HEK293 (cell line): ENCODE results near the gene TBC1D19.
A peak's percentile ranks its signal among the peaks of the same experiment; 100 is the strongest.

Experiments used
- CTCF ChIA-PET: fragments of 350-600 bp; formaldehyde crosslinking; extraction: SDS; loops from one replicate; lab custom pipeline; 2021; ENCODE audit warnings: antibody characterized with exemption; lab: Yijun Ruan, JAX
- POLR2A ChIA-PET: fragments of 300-600 bp; formaldehyde crosslinking; extraction: SDS; loops from one replicate; lab custom pipeline; 2020; ENCODE audit warnings: antibody characterized with exemption, inconsistent platforms; lab: Yijun Ruan, JAX
- H3K27ac ChIP-seq: fragments of 200-500 bp; sonication (Bioruptor generic); 2 replicates; pipeline ENCODE4 v1.5.1; 2014; ENCODE audit warnings: low read depth, low read length, control low read depth, inconsistent platforms; ENCODE audit errors: extremely low read depth
- H3K36me3 ChIP-seq, 2 experiments: fragments of 200-500 bp in 1 of 2; sonication (Bioruptor generic) in 1 of 2; 1 replicate in 1 of 2; 2 replicates in 1 of 2; pipeline ENCODE4 v1.5.1; 2014 to 2017; ENCODE audit warnings: inconsistent platforms in 2 of 2, low read length in 2 of 2; ENCODE audit not compliant: control insufficient read depth in 2 of 2, insufficient read depth in 1 of 2
- H3K4me1 ChIP-seq: fragments of 200-500 bp; sonication (Bioruptor generic); 2 replicates; pipeline ENCODE4 v1.5.1; 2014; ENCODE audit warnings: mild to moderate bottlenecking, low read length, inconsistent platforms; ENCODE audit not compliant: control insufficient read depth, insufficient read depth
- H3K4me3 ChIP-seq: 2 replicates; pipeline ENCODE4 v1.5.1; 2011; ENCODE audit warnings: low read depth, mild to moderate bottlenecking, control low read depth, low read length, moderate library complexity
- H3K9me3 ChIP-seq: fragments of 200-500 bp; sonication (Bioruptor generic); 2 replicates; pipeline ENCODE4 v1.5.1; 2014; ENCODE audit warnings: low read depth, low read length, inconsistent platforms; ENCODE audit not compliant: control insufficient read depth, insufficient read depth
- CTCF ChIP-seq: fragments of 450-650 bp; formaldehyde crosslinking; IDR thresholded peaks from 2 replicates; pipeline ENCODE4 v1.5.1; 2016; ENCODE audit warnings: missing biosample characterization, missing genetic modification characterization
- ELK4 ChIP-seq: IDR thresholded peaks from 2 replicates; pipeline ENCODE4 v1.6.1; 2011; ENCODE audit warnings: mild to moderate bottlenecking, low read depth, low read length, borderline replicate concordance
- GLIS1 ChIP-seq: fragments of 450-650 bp; formaldehyde crosslinking; IDR thresholded peaks from 2 replicates; pipeline ENCODE4 v1.5.1; 2016; ENCODE audit warnings: missing biosample characterization, missing genetic modification characterization
- OSR2 ChIP-seq: fragments of 450-650 bp; formaldehyde crosslinking; IDR thresholded peaks from 2 replicates; pipeline ENCODE4 v1.5.1; 2016; ENCODE audit warnings: missing biosample characterization, missing genetic modification characterization
- OVOL3 ChIP-seq: fragments of 450-650 bp; formaldehyde crosslinking; IDR thresholded peaks from 2 replicates; pipeline ENCODE4 v1.5.1; 2016; ENCODE audit warnings: missing biosample characterization, missing genetic modification characterization
- PBX3 ChIP-seq: sonication (generic); formaldehyde crosslinking; IDR thresholded peaks from 2 replicates; pipeline ENCODE4 v1.8.1; 2022; ENCODE audit warnings: mild to moderate bottlenecking, moderate library complexity, missing genetic modification reagents
- PRDM10 ChIP-seq: fragments of 450-650 bp; formaldehyde crosslinking; IDR thresholded peaks from 2 replicates; pipeline ENCODE4 v1.5.1; 2016; ENCODE audit warnings: missing biosample characterization, missing genetic modification characterization
- ZBTB17 ChIP-seq: fragments of 450-650 bp; formaldehyde crosslinking; IDR thresholded peaks from 2 replicates; pipeline ENCODE4 v1.5.1; 2016; ENCODE audit warnings: missing biosample characterization, missing genetic modification characterization
- ZIC2 ChIP-seq: fragments of 450-650 bp; formaldehyde crosslinking; IDR thresholded peaks from 2 replicates; pipeline ENCODE4 v1.5.1; 2016; ENCODE audit warnings: missing biosample characterization, missing genetic modification characterization
- ZNF18 ChIP-seq: fragments of 450-650 bp; formaldehyde crosslinking; IDR thresholded peaks from 2 replicates; pipeline ENCODE4 v1.5.1; 2016; ENCODE audit warnings: missing biosample characterization, missing genetic modification characterization
- ZNF274 ChIP-seq, 2 experiments: fragments of 200-500 bp in 1 of 2; fragments of 450-650 bp in 1 of 2; sonication (Bioruptor generic) in 1 of 2; formaldehyde crosslinking in 1 of 2; IDR thresholded peaks; 2 replicates each; pipeline versions ENCODE4 v1.5.1 to v1.6.1; 2014 to 2016; ENCODE audit warnings: borderline replicate concordance in 1 of 2, inconsistent platforms in 1 of 2, low read length in 1 of 2, missing biosample characterization in 1 of 2, missing genetic modification characterization in 1 of 2
- ZNF311 ChIP-seq: fragments of 450-650 bp; formaldehyde crosslinking; IDR thresholded peaks from 2 replicates; pipeline ENCODE4 v1.5.1; 2017; ENCODE audit warnings: missing biosample characterization, missing genetic modification characterization, borderline replicate concordance
- ZNF37A ChIP-seq: fragments of 450-650 bp; IDR thresholded peaks from 2 replicates; pipeline ENCODE4 v1.5.1; 2018; ENCODE audit warnings: missing biosample characterization, missing genetic modification characterization
- ZNF433 ChIP-seq: fragments of 450-650 bp; formaldehyde crosslinking; IDR thresholded peaks from 2 replicates; pipeline ENCODE4 v1.5.1; 2016; ENCODE audit warnings: missing biosample characterization, missing genetic modification characterization, low read depth
- ZNF610 ChIP-seq: fragments of 450-650 bp; formaldehyde crosslinking; IDR thresholded peaks from 2 replicates; pipeline ENCODE4 v1.5.1; 2016; ENCODE audit warnings: missing biosample characterization, missing genetic modification characterization, borderline replicate concordance

Gene TBC1D19

GRCh38 chr4:26786916-26787315 lies 203.0 kb downstream of the TBC1D19 start (continued):
- TF ChIP-seq ZBTB17 (tag by site-specific recombination) (no peak), OVOL3 (tag by site-specific recombination) (no peak)

GRCh38 chr4:26787461-26788340 lies 203.8 kb downstream of the TBC1D19 start:
- Histone ChIP-seq H3K36me3 (no peaks in the 10 kb centered on the region), H3K27ac (no peak overlapping the region), H3K4me1 (0 out of 2 replicates have a peak, but pooled peaks cover 5% of the 10 kb centered on the region), H3K4me3 (no peak overlapping the region), H3K9me3 (no peaks in the 10 kb centered on the region)
- TF ChIP-seq GLIS1 (peak; percentile 37), ZIC2 (peak; percentile 76), OSR2 (tag by site-specific recombination) (peak; percentile 40; the same call in 1 of the 2 replicates), PRDM10 (tag by site-specific recombination) (peak; percentile 82), ZNF274 (IDR thresholded peaks at IDR 0.05; ENCODE audit: low read length) (no peak), ZNF274 (tag by site-specific recombination; IDR thresholded peaks at IDR 0.05; ENCODE audit: borderline replicate concordance) (no peak)
- CTCF ChIA-PET = interaction anchor here (0.6 kb wide), 1 partner anchor 222 kb away, joined by 3 read pairs; no protein-coding TSS in a partner anchor
- POLR2A ChIA-PET = no interaction called here

- Histone ChIP-seq H3K9me3 (no peaks in the 10 kb centered on the region), H3K4me3 (no peak overlapping the region), H3K4me1 (0 out of 2 replicates have a peak, but pooled peaks cover 5% of the 10 kb centered on the region), H3K27ac (no peak overlapping the region), H3K36me3 (no peaks in the 10 kb centered on the region)
- ChIA-PET POLR2A (no interaction called here), CTCF (interaction anchor here (0.6 kb wide), 2 partner anchors 41 to 221 kb away, joined by 3 read pairs; no protein-coding TSS in a partner anchor)
- TF ChIP-seq ZNF433 (tag by site-specific recombination) = no peak
- no peak for TF ChIP-seq PBX3
- no peak for TF ChIP-seq ZNF610
- no peak for TF ChIP-seq ZNF311
- TF ChIP-seq ZNF37A (tag by site-specific recombination) = no peak
- no peak for TF ChIP-seq ELK4
- no peak for TF ChIP-seq ZNF18 (tag by site-specific recombination)
- no peak for TF ChIP-seq CTCF (tag by site-specific recombination)
Observed at GRCh38 chr4:26788341-26788733, 204.5 kb downstream of the TBC1D19 start.
